K562 (cell line): ENCODE data around the gene PLRG1.

Source experiments
- CBX1 ChIP-seq: sonication (generic); IDR thresholded peaks from 2 replicates; pipeline ENCODE4 v1.6.1; 2016; ENCODE audit warnings: antibody characterized with exemption, low read depth, mild to moderate bottlenecking
- ELF4 ChIP-seq: fragments of 450-650 bp; formaldehyde crosslinking; IDR thresholded peaks from 2 replicates; pipeline ENCODE4 v1.4.0; 2022; ENCODE audit warnings: missing genetic modification characterization
- HCFC1 ChIP-seq: IDR thresholded peaks from 2 replicates; pipeline ENCODE4 v1.6.1; 2012; ENCODE audit warnings: low read depth, low read length, improper control_type of control experiment
- ZNF217 ChIP-seq: sonication (generic); formaldehyde crosslinking; IDR thresholded peaks from 2 replicates; pipeline ENCODE4 v1.8.0; 2022; ENCODE audit warnings: mild to moderate bottlenecking, missing genetic modification reagents

- TF ChIP-seq ELF4 (CRISPR knock-in tag): no peak
- TF ChIP-seq ZNF217 (CRISPR knock-in tag): no peak
- TF ChIP-seq HCFC1: no peak
- TF ChIP-seq CBX1: no peak
Measured at GRCh38 chr4:154492288-154492687, 57.9 kb downstream of the PLRG1 start.
